PC-3 (cell line): Measurements from ENCODE around the gene SUGCT.

Source experiments
- EZH2 ChIP-seq: fragments of 300-600 bp; sonication (generic); IDR thresholded peaks from one replicate; pipeline ENCODE4 v1.6.1; 2017; ENCODE audit warnings: antibody characterized with exemption, mild to moderate bottlenecking, low read length; ENCODE audit not compliant: unreplicated experiment
- EZH2phosphoT487 ChIP-seq: fragments of 300-600 bp; sonication (generic); IDR thresholded peaks from 2 replicates; pipeline ENCODE4 v1.6.1; 2018; ENCODE audit warnings: mild to moderate bottlenecking, antibody characterized with exemption, low read length, borderline replicate concordance
- TF ChIP-seq, protein P1 (sequence below): fragments of 300-600 bp; sonication (generic); conservative IDR thresholded peaks from 2 replicates; pipeline ENCODE4 v1.5.1; 2017; ENCODE audit warnings: antibody characterized with exemption, low read depth, mild to moderate bottlenecking, low read length

DNA sequence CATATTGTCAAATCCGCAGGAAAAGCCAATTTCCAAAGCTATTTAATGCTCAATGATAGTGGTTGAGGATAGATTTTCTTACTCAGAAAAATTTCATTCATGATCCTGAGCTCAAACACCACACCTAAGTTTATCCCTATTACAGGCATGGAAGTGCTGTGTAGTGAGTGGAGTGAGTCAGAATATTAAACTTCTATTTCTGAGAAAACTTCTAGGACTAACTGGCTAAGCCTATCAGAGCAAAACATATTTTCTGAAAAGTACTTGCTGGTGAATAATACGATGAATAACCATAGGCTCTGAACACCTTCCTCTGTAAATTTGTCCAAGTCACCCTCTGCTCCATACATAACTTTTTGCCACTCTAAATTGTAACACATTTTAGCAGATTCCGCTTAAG, 221.5 kb downstream of the SUGCT start:
- TF ChIP-seq, protein P1, sequence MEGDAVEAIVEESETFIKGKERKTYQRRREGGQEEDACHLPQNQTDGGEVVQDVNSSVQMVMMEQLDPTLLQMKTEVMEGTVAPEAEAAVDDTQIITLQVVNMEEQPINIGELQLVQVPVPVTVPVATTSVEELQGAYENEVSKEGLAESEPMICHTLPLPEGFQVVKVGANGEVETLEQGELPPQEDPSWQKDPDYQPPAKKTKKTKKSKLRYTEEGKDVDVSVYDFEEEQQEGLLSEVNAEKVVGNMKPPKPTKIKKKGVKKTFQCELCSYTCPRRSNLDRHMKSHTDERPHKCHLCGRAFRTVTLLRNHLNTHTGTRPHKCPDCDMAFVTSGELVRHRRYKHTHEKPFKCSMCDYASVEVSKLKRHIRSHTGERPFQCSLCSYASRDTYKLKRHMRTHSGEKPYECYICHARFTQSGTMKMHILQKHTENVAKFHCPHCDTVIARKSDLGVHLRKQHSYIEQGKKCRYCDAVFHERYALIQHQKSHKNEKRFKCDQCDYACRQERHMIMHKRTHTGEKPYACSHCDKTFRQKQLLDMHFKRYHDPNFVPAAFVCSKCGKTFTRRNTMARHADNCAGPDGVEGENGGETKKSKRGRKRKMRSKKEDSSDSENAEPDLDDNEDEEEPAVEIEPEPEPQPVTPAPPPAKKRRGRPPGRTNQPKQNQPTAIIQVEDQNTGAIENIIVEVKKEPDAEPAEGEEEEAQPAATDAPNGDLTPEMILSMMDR = no peak
- TF ChIP-seq EZH2 = no peak
- TF ChIP-seq EZH2phosphoT487 = no peak
